ENCODE results near the gene RUFY3.
"Not testable (repeated sequence)": the region's sequence is repeated elsewhere in the genome, so short reads cannot be mapped to it uniquely, and the experiment has no call there.

Gene RUFY3

DNA sequence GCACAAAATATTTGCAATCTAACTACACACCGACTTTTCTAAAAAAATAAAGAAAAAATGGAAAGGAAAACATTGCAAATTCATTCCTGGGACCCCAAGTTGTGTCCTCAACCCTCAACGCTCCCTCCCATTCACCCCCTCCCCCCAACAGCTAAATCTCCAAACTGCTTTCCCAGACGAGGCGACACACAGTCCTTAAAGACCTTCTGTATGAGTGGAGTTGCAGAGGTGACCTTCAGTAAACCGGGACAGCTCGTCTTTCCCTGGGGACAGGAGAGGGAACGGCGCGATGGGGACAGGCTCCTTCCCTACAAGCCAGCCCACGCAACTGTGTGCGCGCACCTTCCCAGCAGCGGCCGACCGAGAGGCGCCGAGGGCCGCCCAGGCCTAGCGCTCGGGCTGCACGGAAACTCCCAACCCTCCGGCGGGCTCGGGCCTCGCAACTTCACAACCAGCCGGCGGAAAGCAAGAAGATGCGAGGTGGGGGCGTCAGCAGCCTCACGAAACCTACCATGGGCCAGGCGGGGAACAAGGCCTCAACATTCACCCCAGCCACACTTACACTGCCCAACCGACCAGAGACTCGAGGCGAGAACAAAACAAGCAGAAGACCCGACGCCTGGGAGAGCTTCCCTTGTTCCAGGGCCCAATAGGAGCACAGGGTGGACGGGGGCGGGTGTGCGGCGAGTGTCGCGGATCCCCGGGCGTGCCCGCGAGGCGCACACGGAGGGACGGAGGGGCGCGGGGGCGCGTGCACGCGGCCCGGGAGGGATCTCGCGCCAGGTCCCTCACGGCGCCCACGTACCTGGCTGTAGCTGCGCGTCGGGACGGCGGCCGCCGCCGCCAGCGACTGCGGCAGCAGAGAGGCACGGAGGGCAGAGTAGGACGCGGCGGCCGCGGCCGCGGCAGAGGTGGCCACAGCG is 117.2 kb downstream of the RUFY3 start:
- in situ Hi-C loops (cut with MboI; ENCODE audit: low sequenced_read_pairs) = no loop called here

GRCh38 chr4:70839589-70840093 is 117.9 kb downstream of the RUFY3 start, which contains the start of gene GRSF1:
Gene GRSF1 (minus strand): TSS chr4:70839890. CDS start chr4:70839827, 63 bp downstream.
- in situ Hi-C loops (cut with MboI; ENCODE audit: low sequenced_read_pairs) = no loop called here

DNA sequence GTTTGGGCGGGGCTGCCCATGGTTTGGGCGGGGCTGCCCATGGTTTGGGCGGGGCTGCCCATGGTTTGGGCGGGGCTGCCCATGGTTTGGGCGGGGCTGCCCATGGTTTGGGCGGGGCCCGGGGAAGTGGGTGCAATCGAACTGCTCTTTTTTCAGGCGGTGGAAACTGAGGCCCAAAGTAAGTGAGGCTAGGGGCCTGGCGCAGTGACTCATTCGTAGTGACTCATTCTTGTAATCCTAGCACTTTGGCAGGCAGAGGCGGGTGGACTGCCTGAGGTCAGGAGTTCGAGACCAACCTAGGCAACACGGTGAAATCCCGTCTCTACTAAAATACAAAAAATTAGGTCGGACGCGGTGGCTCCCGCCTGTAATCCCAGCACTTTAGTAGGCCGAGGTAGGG is 118.4 kb downstream of the RUFY3 start:
- in situ Hi-C loops (cut with MboI; ENCODE audit: low sequenced_read_pairs) = not testable (repeated sequence)

DNA sequence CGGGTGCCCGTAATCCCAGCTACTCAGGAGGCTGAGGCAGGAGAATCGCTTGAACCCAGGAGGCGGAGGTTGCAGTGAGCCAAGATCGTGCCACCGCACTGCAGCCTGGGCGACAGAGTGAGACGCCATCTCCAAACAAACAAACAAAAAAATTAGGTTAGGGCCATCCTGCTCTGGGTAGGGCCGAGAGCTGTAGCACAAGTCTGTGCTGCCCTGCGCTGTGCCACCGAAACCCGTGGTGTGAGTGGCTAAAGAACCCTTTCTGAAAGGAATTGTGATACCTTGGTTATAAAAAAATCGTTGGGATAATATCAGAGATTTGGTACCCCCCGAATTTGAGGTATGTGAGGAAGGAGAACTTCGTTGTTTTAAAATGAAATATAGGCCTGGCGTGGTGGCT is 118.9 kb downstream of the RUFY3 start:
- in situ Hi-C loops (cut with MboI; ENCODE audit: low sequenced_read_pairs) = not testable (repeated sequence)

- in situ Hi-C loops (cut with MboI; ENCODE audit: low sequenced_read_pairs) = no loop called here
Measured at GRCh38 chr4:70841211-70841610, 119.4 kb downstream of the RUFY3 start.

- in situ Hi-C loops (cut with MboI; ENCODE audit: low sequenced_read_pairs) = no loop called here
Measured at GRCh38 chr4:70841951-70842350, 120.2 kb downstream of the RUFY3 start.

DNA sequence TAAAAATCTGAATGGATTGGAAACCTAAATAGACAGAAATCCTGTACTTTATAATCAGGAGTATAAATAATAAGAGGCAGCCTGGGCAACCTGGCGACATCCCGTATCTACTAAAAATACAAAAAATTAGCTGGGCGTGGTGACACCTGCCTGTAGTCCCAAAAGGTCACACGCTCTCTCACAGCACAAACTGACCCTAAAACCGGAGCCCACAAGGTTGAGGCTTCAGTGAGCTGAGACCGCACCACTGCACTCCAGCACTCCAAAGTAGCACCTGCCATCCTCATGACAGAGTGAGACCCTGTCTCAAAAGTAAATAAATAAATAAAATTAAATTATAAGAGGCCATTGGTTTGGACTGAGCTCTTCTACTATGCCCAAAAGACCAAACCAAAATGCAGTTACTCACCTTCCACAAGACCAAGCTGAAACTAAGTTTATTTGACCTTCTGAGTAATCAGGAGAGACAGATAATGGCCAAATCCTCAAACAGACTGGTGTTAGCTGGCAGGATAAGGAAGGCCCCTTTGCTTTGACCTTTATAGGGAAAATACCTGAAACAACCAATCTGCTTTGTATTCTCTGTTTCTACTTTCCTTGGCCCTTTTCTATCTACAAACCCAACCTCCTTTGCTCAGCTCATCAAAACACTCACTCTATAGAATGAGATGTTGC is 121.1 kb downstream of the RUFY3 start:
- in situ Hi-C loops (cut with MboI; ENCODE audit: low sequenced_read_pairs) = no loop called here

DNA sequence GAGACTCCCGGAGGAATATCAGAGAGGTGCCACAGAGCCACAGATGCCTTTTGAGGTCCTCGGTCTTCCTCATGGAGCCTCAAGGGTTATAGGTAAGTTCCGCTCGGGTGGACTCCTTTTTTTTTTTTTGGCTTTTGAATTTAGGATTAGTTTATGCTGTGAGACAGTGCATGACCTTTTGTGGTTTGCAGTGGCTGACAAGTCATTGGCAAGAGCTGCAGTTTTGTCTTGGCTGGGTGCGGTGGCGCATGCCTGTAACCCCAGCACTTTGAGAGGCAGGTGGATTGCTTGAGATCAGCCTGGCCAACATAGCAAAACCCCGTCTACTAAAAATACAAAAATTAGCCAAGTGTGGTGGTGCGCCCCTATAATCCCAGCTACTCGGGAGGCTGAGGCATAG is 122.4 kb downstream of the RUFY3 start:
- in situ Hi-C loops (cut with MboI; ENCODE audit: low sequenced_read_pairs) = no loop called here

GRCh38 chr4:70849291-70849690 is 127.5 kb downstream of the RUFY3 start:
- in situ Hi-C loops (cut with MboI; ENCODE audit: low sequenced_read_pairs) = no loop called here

- in situ Hi-C loops (cut with MboI; ENCODE audit: low sequenced_read_pairs) = no loop called here
Measured at GRCh38 chr4:70855464-70855863, 133.7 kb downstream of the RUFY3 start.
